IPS-18c (cell line): ENCODE data around the gene SLC6A18.
"Not testable (repeated sequence)": the region's sequence is repeated elsewhere in the genome, so short reads cannot be mapped to it uniquely, and the experiment has no call there.

Experiments used
- H3K4me3 ChIP-seq: 2 replicates; pipeline ENCODE4 v1.7.0; 2013; ENCODE audit warnings: low read depth, mild to moderate bottlenecking, low read length, moderate library complexity; ENCODE audit not compliant: insufficient read depth
- H3K9me3 ChIP-seq: one replicate; pipeline ENCODE4 v1.6.1; 2013; ENCODE audit warnings: mild to moderate bottlenecking, low read length, moderate library complexity; ENCODE audit not compliant: control insufficient read depth, insufficient read depth

SLC6A18 gene

DNA sequence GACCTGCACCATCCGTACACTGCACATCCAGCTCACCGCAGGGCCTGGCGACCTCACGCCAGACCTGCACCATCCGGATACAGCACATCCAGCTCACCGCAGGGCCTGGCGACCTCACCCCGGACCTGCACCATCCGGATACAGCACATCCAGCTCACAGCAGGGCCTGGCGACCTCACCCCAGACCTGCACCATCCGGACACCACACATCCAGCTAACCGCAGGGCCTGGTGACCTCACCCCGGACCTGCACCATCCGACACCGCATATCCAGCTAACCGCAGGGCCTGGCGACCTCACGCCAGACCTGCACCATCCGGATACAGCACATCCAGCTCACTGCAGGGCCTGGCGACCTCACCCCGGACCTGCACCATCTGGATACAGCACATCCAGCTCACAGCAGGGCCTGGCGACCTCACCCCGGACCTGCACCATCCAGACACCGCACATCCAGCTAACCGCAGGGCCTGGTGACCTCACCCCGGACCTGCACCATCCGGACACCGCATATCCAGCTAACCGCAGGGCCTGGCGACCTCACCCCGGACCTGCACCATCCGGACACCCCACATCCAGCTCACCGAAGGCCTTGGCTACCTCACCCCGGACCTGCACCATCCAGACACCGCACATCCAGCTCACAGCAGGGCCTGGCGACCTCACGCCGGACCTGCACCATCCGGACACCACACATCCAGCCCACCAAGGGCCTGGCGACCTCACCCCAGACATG, 58.0 kb downstream of the SLC6A18 start:
- not testable (repeated sequence) for H3K9me3 ChIP-seq, H3K4me3 ChIP-seq

DNA sequence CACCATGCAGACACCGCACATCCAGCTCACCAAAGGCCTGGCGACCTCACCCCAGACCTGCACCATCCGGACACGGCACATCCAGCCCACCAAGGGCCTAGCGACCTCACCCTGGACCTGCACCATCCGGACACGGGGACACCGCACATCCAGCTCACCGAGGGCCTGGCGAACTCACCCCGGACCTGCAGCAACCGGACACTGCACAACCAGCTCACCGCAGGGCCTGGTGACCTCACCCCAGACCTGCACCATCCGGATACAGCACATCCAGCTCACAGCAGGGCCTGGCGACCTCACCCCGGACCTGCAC, 58.5 kb downstream of the SLC6A18 start:
- not testable (repeated sequence) for H3K4me3 ChIP-seq, H3K9me3 ChIP-seq

DNA sequence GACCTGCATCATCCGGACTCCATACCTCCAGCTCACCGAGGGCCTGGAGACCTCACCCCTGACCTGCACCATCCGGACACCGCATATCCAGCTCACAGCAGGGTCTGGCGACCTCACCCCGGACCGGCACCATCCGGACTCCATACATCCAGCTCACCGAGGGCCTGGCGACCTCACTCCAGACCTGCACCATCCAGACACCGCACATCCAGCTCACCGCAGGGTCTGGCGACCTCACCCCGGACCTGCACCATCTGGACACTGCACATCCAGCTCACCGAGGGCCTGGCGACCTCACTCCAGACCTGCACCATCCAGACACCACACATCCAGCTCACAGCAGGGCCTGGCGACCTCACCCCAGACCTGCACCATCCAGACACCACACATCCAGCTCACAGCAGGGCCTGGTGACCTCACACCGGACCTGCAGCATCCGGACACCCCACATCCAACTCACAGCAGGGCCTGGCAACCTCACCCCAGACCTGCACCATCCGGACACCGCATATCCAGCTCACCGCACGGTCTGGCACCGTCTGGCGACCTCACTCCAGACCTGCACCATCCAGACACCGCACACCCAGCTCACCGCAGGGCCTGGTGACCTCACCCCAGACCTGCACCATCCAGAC, 59.3 kb downstream of the SLC6A18 start:
- not testable (repeated sequence) for H3K9me3 ChIP-seq, H3K4me3 ChIP-seq

DNA sequence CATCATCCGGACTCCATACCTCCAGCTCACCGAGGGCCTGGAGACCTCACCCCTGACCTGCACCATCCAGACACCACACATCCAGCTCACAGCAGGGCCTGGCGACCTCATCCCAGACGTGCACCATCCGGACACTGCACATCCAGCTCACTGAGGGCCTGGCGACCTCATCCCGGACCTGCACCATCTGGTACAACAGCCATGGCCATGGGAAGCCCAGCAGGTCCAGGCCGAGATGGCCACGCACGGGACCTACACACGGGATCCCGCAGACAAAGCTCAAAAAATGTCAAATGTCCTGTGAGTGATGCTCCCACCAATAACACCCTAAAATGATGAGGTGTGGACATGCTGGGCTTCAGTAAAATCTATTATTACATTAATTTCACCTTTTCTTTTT, 60.0 kb downstream of the SLC6A18 start:
- H3K4me3 ChIP-seq = no peak overlapping the region
- H3K9me3 ChIP-seq = no peaks in the 10 kb centered on the region

DNA sequence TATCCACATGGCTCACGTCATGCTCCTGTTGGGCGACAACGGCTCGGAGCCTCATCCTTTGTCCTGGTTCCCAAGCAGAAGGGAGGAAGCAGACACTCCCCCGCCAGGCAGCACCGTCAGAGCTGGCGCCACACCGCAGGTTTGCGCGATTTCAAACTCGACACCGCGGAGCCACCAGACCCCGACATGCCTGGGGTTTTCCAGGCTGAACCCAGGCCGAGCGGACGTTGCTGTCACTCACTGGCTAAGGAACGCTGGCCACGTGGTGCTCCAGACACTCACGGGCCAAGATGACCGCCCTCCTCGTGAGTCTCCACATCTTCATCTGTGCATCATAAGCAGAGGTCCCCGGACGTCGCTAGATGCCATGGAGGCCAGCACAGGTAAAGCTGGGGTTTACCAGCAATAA, 60.7 kb downstream of the SLC6A18 start:
- Histone ChIP-seq H3K9me3 (no peaks in the 10 kb centered on the region), H3K4me3 (no peak overlapping the region)

DNA sequence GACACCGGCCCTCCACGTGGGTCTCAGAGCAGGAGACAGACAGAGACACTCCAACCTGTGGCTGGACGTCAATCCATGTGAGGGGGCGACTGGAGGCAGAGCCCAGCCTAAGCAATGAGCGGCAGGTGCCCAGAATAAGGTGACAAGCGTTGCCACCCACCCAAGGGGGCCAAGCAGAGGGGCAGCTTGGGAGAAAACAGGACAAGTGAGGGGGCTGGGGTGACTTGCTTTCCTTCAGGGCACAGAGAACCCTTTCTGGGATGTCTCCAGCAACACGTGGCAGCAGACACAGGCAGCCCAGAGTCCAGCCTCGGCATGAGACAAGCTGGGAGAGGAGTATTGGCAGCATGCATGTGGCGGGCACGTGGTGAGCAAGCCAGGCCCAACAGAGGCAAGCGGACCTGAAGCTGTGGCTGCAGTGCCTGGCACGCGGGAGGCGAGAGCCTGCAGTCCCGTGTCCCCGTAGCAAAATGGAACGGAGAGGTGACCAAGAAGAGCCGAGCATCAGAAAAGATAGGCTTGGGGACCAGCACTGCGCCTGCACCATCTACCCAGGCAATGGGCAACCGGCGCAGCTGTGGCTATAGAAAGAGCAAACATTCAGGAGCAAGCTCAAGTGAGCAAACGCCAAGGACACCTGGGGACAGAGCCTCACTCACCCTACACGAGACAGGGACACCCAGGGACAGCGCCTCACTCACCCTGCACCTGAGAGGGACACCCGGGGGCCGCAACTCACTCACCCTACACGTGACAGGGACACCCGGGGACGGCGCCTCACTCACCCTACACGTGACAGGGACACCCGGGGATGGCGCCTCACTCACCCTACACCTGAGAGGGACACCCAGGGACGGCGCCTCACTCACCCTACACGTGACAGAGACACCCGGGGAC, 63.5 kb downstream of the SLC6A18 start:
- no peak overlapping the region for H3K4me3 ChIP-seq
- H3K9me3 ChIP-seq = no peaks in the 10 kb centered on the region

DNA sequence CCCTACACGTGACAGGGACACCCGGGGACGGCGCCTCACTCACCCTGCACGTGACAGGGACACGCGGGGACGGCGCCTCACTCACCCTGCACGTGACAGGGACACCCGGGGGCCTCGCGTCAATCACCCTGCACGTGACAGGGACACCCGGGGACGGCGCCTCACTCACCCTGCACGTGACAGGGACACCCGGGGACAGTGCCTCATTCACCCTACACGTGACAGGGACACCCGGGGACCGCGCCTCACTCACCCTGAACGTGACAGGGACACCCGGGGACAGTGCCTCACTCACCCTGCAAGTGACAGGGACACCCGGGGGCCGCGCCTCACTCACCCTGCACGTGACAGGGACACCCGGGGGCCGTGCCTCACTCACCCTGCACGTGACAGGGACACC, 64.4 kb downstream of the SLC6A18 start:
- not testable (repeated sequence) for H3K9me3 ChIP-seq, H3K4me3 ChIP-seq

DNA sequence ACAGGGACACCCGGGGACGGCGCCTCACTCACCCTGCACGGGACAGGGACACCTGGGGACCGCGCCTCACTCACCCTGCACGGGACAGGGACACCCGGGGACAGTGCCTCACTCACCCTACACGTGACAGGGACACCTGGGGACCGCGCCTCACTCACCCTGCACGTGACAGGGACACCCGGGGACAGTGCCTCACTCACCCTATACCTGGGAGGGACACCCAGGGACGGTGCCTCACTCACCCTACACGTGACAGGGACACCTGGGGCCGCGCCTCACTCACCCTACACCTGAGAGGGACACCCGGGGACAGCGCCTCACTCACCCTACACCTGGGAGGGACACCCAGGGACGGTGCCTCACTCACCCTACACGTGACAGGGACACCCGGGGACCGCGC, 65.8 kb downstream of the SLC6A18 start:
- not testable (repeated sequence) for H3K9me3 ChIP-seq, H3K4me3 ChIP-seq

DNA sequence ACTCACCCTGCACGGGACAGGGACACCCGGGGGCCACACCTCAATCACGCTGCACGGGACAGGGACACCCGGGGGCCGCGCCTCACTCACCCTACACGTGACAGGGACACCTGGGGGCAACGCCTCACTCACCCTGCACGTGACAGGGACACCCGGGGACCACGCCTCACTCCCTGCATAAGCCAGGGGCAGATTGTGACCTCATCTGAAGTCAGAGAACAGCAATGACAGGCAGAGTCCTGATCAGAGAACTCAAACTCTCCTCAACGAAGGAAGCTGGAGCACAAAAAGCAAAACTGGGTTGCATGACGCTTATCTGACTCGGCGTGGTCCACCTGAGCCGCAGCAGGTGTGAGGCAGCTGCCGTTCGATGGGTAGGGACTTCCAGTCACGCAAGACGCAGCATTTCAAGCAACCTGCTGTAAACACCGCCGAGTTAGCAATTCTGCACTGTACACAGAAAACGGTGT, 66.5 kb downstream of the SLC6A18 start:
- H3K9me3 ChIP-seq = no peaks in the 10 kb centered on the region
- no peak overlapping the region for H3K4me3 ChIP-seq

DNA sequence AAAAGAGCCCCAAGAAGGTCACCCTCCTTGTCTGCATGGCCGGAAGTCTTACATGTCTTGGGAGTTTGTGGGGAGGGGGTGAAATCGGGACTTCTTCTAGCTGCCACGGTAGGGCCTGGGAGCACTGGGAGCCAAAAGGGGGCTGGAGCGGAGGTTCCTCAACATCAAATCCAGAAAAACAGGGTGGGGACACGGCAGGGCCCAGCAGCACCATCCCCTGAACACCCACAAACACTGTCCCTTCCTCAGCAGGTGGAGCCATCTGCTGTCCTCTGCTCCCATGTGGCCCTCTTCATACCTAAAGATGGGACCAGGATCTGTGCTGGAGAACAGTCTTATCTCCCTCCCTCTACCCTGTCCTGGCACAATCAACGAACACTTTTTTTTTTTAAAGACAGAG, 67.0 kb downstream of the SLC6A18 start:
- Histone ChIP-seq H3K4me3 (no peak overlapping the region), H3K9me3 (no peaks in the 10 kb centered on the region)

DNA sequence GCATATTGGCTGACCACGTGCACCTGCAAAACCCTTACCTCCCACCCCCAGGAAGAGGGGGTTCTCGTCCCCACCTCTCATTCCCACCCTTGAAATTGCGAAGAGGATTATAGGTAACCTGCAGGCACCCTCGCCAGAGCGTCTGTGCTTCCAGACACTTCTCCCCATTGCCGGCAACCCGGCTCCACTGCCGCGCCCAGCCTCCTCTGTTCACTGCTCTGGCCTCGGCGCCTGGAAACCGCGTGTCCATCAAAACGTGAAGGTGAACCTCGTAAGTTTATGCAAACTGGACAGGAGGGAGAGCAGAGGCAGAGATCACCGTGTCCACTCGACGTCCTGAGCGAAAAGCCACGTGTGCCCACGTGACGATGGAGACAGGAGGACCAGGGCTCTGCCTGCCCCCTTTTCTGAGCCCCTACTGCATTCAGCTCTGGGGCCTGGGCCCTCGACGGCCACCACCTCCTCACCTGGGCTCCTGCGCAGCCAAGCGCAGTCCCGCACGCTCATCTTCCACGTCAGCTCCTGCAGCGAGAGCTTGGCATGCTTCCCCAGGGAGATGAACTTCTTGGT, 67.8 kb downstream of the SLC6A18 start:
- H3K9me3 ChIP-seq = no peaks in the 10 kb centered on the region
- no peak overlapping the region for H3K4me3 ChIP-seq

DNA sequence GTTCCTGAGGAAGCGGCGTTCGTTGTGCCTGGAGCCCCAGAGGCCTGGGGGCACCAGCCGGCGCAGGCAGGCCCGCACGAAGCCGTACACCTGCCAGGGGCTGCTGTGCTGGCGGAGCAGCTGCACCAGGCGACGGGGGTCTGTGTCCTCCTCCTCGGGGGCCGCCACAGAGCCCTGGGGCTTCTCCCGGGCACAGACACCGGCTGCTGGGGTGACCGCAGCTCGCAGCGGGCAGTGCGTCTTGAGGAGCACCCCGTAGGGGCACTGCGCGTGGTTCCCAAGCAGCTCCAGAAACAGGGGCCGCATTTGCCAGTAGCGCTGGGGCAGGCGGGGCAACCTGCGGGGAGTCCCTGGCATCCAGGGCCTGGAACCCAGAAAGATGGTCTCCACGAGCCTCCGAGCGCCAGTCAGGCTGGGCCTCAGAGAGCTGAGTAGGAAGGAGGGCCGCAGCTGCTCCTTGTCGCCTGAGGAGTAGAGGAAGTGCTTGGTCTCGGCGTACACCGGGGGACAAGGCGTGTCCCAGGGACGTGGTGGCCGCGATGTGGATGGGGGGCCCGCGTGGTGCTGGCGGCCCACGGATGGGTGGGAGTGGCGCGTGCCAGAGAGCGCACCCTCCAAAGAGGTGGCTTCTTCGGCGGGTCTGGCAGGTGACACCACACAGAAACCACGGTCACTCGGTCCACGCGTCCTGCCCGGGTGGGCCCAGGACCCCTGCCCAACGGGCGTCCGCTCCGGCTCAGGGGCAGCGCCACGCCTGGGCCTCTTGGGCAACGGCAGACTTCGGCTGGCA, 68.4 kb downstream of the SLC6A18 start:
- Histone ChIP-seq H3K9me3 (no peaks in the 10 kb centered on the region), H3K4me3 (no peak overlapping the region)

DNA sequence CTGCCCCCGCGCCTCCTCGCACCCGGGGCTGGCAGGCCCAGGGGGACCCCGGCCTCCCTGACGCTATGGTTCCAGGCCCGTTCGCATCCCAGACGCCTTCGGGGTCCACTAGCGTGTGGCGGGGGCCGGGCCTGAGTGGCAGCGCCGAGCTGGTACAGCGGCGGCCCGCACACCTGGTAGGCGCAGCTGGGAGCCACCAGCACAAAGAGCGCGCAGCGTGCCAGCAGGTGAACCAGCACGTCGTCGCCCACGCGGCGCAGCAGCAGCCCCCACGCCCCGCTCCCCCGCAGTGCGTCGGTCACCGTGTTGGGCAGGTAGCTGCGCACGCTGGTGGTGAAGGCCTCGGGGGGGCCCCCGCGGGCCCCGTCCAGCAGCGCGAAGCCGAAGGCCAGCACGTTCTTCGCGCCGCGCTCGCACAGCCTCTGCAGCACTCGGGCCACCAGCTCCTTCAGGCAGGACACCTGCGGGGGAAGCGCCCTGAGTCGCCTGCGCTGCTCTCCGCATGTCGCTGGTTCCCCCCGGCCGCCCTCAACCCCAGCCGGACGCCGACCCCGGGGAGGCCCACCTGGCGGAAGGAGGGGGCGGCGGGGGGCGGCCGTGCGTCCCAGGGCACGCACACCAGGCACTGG, 69.1 kb downstream of the SLC6A18 start:
- peak overlapping the region; percentile 69 for H3K4me3 ChIP-seq
- H3K9me3 ChIP-seq = no peaks in the 10 kb centered on the region

DNA sequence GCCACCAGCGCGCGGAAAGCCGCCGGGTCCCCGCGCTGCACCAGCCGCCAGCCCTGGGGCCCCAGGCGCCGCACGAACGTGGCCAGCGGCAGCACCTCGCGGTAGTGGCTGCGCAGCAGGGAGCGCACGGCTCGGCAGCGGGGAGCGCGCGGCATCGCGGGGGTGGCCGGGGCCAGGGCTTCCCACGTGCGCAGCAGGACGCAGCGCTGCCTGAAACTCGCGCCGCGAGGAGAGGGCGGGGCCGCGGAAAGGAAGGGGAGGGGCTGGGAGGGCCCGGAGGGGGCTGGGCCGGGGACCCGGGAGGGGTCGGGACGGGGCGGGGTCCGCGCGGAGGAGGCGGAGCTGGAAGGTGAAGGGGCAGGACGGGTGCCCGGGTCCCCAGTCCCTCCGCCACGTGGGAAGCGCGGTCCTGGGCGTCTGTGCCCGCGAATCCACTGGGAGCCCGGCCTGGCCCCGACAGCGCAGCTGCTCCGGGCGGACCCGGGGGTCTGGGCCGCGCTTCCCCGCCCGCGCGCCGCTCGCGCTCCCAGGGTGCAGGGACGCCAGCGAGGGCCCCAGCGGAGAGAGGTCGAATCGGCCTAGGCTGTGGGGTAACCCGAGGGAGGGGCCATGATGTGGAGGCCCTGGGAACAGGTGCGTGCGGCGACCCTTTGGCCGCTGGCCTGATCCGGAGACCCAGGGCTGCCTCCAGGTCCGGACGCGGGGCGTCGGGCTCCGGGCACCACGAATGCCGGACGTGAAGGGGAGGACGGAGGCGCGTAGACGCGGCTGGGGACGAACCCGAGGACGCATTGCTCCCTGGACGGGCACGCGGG, 69.9 kb downstream of the SLC6A18 start, which contains the start of gene TERT:
TERT (minus strand) TSS at position 234 of the 815 bp plus-strand sequence; CDS start at position 155, 79 bp downstream.
- no peaks in the 10 kb centered on the region for H3K9me3 ChIP-seq
- peak within 1 kb of the TSS; percentile 69 for H3K4me3 ChIP-seq

DNA sequence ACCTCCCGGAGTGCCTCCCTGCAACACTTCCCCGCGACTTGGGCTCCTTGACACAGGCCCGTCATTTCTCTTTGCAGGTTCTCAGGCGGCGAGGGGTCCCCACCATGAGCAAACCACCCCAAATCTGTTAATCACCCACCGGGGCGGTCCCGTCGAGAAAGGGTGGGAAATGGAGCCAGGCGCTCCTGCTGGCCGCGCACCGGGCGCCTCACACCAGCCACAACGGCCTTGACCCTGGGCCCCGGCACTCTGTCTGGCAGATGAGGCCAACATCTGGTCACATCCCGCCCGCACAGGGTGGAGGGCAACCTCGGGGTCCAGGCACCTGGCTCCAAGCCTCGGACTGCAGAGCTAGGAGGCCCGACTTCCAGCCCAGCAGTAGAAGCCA, 70.5 kb downstream of the SLC6A18 start:
- H3K4me3 ChIP-seq = peak overlapping the region; percentile 69
- H3K9me3 ChIP-seq = no peaks in the 10 kb centered on the region
